Choroid plexus epithelial cell (primary cell): ENCODE data around the gene PDE8B.

Experiments used
- DNase-seq: peaks from one replicate; pipeline ENCODE4 v3.0.0-alpha.2; 2010; ENCODE audit warnings: low read depth
- H3K4me3 ChIP-seq: 2 replicates; pipeline ENCODE4 v1.5.1; 2011; ENCODE audit warnings: low read depth, mild to moderate bottlenecking, control low read depth, low read length, moderate library complexity
- TF ChIP-seq, protein P1 (sequence below): conservative IDR thresholded peaks from 2 replicates; pipeline ENCODE4 v1.5.1; 2011; ENCODE audit warnings: low read depth, mild to moderate bottlenecking, control low read depth, inconsistent platforms, low read length, moderate library complexity

PDE8B gene, protein sequence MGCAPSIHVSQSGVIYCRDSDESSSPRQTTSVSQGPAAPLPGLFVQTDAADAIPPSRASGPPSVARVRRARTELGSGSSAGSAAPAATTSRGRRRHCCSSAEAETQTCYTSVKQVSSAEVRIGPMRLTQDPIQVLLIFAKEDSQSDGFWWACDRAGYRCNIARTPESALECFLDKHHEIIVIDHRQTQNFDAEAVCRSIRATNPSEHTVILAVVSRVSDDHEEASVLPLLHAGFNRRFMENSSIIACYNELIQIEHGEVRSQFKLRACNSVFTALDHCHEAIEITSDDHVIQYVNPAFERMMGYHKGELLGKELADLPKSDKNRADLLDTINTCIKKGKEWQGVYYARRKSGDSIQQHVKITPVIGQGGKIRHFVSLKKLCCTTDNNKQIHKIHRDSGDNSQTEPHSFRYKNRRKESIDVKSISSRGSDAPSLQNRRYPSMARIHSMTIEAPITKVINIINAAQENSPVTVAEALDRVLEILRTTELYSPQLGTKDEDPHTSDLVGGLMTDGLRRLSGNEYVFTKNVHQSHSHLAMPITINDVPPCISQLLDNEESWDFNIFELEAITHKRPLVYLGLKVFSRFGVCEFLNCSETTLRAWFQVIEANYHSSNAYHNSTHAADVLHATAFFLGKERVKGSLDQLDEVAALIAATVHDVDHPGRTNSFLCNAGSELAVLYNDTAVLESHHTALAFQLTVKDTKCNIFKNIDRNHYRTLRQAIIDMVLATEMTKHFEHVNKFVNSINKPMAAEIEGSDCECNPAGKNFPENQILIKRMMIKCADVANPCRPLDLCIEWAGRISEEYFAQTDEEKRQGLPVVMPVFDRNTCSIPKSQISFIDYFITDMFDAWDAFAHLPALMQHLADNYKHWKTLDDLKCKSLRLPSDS

GRCh38 chr5:77210091-77210963, at the start of gene PDE8B:
PDE8B (plus strand) TSS chr5:77210680; CDS start chr5:77210926, 246 bp downstream.
- peak within 1 kb of the TSS; percentile 51 for H3K4me3 ChIP-seq
- DNase-seq = no peak
- TF ChIP-seq, protein P1, sequence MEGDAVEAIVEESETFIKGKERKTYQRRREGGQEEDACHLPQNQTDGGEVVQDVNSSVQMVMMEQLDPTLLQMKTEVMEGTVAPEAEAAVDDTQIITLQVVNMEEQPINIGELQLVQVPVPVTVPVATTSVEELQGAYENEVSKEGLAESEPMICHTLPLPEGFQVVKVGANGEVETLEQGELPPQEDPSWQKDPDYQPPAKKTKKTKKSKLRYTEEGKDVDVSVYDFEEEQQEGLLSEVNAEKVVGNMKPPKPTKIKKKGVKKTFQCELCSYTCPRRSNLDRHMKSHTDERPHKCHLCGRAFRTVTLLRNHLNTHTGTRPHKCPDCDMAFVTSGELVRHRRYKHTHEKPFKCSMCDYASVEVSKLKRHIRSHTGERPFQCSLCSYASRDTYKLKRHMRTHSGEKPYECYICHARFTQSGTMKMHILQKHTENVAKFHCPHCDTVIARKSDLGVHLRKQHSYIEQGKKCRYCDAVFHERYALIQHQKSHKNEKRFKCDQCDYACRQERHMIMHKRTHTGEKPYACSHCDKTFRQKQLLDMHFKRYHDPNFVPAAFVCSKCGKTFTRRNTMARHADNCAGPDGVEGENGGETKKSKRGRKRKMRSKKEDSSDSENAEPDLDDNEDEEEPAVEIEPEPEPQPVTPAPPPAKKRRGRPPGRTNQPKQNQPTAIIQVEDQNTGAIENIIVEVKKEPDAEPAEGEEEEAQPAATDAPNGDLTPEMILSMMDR = no peak

- no peak for DNase-seq
- H3K4me3 ChIP-seq = no peak overlapping the region
- TF ChIP-seq, protein P1 = no peak
These were observed 47.0 kb upstream of the PDE8B start for GRCh38 chr5:77163453-77163852.

- H3K4me3 ChIP-seq = no peak overlapping the region
- TF ChIP-seq, protein P1 = no peak
- no peak for DNase-seq
These were observed 43.4 kb upstream of the PDE8B start for GRCh38 chr5:77167063-77167462.

DNA sequence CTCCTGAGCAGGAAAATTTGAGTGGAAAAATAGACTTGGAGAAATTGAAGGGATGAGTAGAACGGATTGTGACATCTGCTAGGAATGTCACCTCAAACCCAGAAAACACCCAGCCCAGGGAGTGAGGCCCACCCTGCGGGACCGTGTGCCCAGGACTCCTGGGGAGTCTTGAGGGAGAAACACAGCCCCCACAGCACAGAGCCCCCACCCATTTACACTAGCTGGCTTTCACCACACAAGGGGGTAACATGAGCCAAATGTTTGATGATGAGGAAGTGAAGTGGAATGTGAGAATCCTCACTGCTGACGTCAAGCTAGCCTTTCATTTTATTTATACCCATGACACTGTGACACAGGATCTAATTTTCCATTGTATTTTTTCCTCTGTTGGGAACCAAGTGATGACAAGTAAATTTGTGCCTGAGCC, 42.8 kb upstream of the PDE8B start:
- TF ChIP-seq, protein P1 = no peak
- DNase-seq = peak; percentile 94
- H3K4me3 ChIP-seq = no peak overlapping the region

GRCh38 chr5:77168161-77168878, 42.2 kb upstream of the PDE8B start:
- TF ChIP-seq, protein P1 = no peak
- peak overlapping the region; percentile 33 for H3K4me3 ChIP-seq
- no peak for DNase-seq

- TF ChIP-seq, protein P1 = no peak
- DNase-seq = peak; percentile 29
- H3K4me3 ChIP-seq = no peak overlapping the region
These were observed 41.6 kb upstream of the PDE8B start for GRCh38 chr5:77168879-77169244.
